ENCODE results near the gene ASH1L. TPM values are rescaled to one million over a fixed set of nuclear protein-coding genes. Genes with fewer than 3 reads are reported as not detected.
A peak's percentile ranks its signal among the peaks of the same experiment; 100 is the strongest.

Gene ASH1L
- total and polyA plus RNA-seq, 2 experiments from 2014 or later: 23.6 to 24.7 TPM

GRCh38 chr1:155478270-155478852, 84.2 kb downstream of the ASH1L start:
- no peak overlapping the region for H2AFZ ChIP-seq
- ATAC-seq: peak; percentile 82
- Mint-ChIP-seq H3K36me3 (ENCODE audit: low read depth) (peaks cover 26% of the 10 kb centered on the region), H3K9me3 (no peaks in the 10 kb centered on the region), H3K27ac (peak overlapping the region; percentile 28; the same call in 1 of the 2 replicates), H3K4me1 (peaks cover 21% of the 10 kb centered on the region), H3K4me3 (no peak overlapping the region; the same call in 2 of the 3 replicates), H3K27me3 (ENCODE audit: insufficient read depth, low read depth, poor library complexity) (no peaks in the 10 kb centered on the region)
- no peak for TF ChIP-seq EZH2phosphoT487 (IDR thresholded peaks at IDR 0.05; ENCODE audit: unreplicated experiment)
- TF ChIP-seq ZNF331 (CRISPR knock-in tag; IDR thresholded peaks at IDR 0.05; ENCODE audit: low read depth): no peak
- no peak for TF ChIP-seq REST (IDR thresholded peaks at IDR 0.05; ENCODE audit: unreplicated experiment)
- no peak for TF ChIP-seq EZH2 (IDR thresholded peaks at IDR 0.05; ENCODE audit: low read depth, unreplicated experiment)
- TF ChIP-seq CREB1 (CRISPR knock-in tag; IDR thresholded peaks at IDR 0.05; ENCODE audit: low read depth): no peak
- no peak for TF ChIP-seq JUNB (IDR thresholded peaks at IDR 0.05; ENCODE audit: unreplicated experiment)
- TF ChIP-seq STAT1 (IDR thresholded peaks at IDR 0.05; ENCODE audit: unreplicated experiment): no peak
- no peak for TF ChIP-seq NANOG (IDR thresholded peaks at IDR 0.05; ENCODE audit: borderline replicate concordance)
- no peak for TF ChIP-seq ETS1 (IDR thresholded peaks at IDR 0.05)
- TF ChIP-seq ZNF114 (CRISPR knock-in tag; IDR thresholded peaks at IDR 0.05): no peak
- no peak for TF ChIP-seq POLR2AphosphoS5 (IDR thresholded peaks at IDR 0.05; ENCODE audit: low read depth)
- no peak for TF ChIP-seq CTCF (conservative IDR thresholded peaks at IDR 0.05; ENCODE audit: low read depth in 2 of 2)
- no peak; the same call in 1 of the 2 replicates for TF ChIP-seq ZNF462 (CRISPR knock-in tag; IDR thresholded peaks at IDR 0.05)
- DNase-seq (ENCODE audit: low spot score): no peak
- H3K4me3 ChIP-seq: no peak overlapping the region
- peak overlapping the region; percentile 14; the same call in 1 of the 2 replicates for H3K27ac ChIP-seq (ENCODE audit: low read depth)
- H3F3A ChIP-seq (replicated peaks; ENCODE audit: low read depth): 0 out of 2 replicates have a peak, but pooled peaks cover 4% of the 10 kb centered on the region
- no peaks in the 10 kb centered on the region for H3K9me2 ChIP-seq (ENCODE audit: insufficient read depth)
- 0 out of 2 replicates have a peak, but pooled peaks cover 2% of the 10 kb centered on the region for H3K79me2 ChIP-seq (replicated peaks; ENCODE audit: insufficient read depth)
- no peak overlapping the region for H3K4me2 ChIP-seq
- 0 out of 2 replicates have a peak, but pooled peaks cover 6% of the 10 kb centered on the region for H4K20me1 ChIP-seq (replicated peaks; ENCODE audit: insufficient read depth)
- peaks cover 6% of the 10 kb centered on the region; the same call in 1 of the 2 replicates for H3K4me1 ChIP-seq (ENCODE audit: insufficient read depth)
- H3K27me3 ChIP-seq (ENCODE audit: insufficient read depth): no peaks in the 10 kb centered on the region
- H3K36me3 ChIP-seq (ENCODE audit: insufficient read depth): no peaks in the 10 kb centered on the region; the same call in 1 of the 2 replicates

All from GM23338 (cell line).